Choroid plexus epithelial cell (primary cell): ENCODE results near the gene GPR173.

Experiments
- DNase-seq: peaks from one replicate; pipeline ENCODE4 v3.0.0-alpha.2; 2010; ENCODE audit warnings: low read depth
- H3K4me3 ChIP-seq: 2 replicates; pipeline ENCODE4 v1.5.1; 2011; ENCODE audit warnings: low read depth, mild to moderate bottlenecking, control low read depth, low read length, moderate library complexity
- TF ChIP-seq, protein P1 (sequence below): conservative IDR thresholded peaks from 2 replicates; pipeline ENCODE4 v1.5.1; 2011; ENCODE audit warnings: low read depth, mild to moderate bottlenecking, control low read depth, inconsistent platforms, low read length, moderate library complexity

Gene GPR173

DNA sequence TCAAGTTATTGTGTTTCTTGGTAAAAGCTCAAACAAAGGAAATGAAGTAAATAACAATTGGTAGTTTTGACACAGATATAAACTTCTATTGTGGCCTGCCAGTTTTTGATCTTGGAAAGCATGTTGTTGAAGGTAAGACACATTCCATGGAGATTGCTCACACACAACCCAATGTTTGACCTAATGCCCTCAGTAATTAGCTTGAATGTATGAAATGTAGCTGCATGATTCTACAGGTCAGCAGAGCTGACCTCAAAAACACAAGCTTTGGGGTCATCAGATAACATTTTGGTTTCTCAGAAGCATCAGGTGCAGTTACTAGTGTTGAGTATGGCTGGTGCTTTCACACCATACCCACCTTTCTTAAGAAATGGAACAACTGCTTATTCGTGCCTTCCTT is 16.5 kb downstream of the GPR173 start:
- H3K4me3 ChIP-seq: no peak overlapping the region
- TF ChIP-seq, protein P1, sequence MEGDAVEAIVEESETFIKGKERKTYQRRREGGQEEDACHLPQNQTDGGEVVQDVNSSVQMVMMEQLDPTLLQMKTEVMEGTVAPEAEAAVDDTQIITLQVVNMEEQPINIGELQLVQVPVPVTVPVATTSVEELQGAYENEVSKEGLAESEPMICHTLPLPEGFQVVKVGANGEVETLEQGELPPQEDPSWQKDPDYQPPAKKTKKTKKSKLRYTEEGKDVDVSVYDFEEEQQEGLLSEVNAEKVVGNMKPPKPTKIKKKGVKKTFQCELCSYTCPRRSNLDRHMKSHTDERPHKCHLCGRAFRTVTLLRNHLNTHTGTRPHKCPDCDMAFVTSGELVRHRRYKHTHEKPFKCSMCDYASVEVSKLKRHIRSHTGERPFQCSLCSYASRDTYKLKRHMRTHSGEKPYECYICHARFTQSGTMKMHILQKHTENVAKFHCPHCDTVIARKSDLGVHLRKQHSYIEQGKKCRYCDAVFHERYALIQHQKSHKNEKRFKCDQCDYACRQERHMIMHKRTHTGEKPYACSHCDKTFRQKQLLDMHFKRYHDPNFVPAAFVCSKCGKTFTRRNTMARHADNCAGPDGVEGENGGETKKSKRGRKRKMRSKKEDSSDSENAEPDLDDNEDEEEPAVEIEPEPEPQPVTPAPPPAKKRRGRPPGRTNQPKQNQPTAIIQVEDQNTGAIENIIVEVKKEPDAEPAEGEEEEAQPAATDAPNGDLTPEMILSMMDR: no peak
- DNase-seq: no peak

DNA sequence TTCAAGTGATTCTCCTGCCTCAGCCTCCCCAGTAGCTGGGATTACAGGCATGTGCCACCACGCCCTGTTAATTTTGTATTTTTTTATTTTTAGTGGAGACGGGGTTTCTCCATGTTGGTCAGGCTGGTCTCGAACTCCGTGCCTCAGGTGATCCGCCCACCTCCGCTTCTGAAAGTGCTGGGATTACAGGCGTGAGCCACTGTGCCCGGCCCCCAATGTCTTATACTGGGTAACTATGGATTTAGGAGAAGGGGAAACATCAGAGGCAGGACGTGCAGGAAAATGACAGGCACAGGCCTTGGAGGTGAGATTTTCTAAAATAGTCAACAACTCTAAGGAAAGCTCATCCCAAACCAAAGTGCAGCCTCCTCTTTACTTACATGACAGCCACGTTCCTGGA is 22.5 kb downstream of the GPR173 start:
- no peak overlapping the region for H3K4me3 ChIP-seq
- TF ChIP-seq, protein P1: no peak
- DNase-seq: no peak

DNA sequence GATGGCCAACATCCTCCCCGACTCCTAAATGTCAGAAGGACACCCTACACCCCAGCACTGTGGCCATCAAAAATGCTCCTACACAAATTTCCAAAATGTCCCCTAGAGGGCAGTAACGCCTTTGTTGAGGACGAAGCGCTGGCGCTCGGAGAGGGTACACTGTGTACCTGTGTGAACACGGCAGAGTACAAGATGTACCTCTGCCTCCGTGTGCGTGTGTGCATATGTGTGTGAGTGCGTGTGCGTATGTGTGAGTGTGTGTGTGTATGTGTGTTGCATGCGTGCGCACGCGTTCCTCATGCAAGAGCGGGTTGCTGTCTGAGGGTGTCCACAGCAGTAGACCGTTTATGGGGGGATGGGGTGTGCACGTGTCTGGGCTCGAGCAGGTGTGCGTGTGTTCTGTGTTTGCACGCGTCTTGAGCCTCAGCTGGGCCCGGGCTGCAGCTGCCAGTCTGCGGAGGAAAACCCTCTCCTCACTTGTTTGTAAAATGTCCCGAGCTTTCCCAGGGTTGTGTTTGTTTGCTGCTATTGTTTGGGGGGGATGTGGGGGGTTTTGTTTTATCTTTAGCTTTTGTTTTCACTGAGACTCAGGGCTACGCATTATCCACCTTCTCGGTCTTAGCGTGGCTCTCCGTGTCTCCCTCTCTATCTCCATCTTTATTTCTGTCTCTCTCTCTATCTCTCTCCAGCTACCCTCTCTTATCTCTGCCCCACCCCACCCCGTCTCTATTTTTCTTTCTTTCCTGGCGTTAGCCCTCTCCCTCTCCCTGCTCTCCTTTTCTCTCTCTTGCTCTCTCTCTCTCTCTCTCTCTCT is 23.2 kb downstream of the GPR173 start:
- DNase-seq: peak; percentile 68
- peak overlapping the region; percentile 51 for H3K4me3 ChIP-seq
- TF ChIP-seq, protein P1: peak; percentile 74

DNA sequence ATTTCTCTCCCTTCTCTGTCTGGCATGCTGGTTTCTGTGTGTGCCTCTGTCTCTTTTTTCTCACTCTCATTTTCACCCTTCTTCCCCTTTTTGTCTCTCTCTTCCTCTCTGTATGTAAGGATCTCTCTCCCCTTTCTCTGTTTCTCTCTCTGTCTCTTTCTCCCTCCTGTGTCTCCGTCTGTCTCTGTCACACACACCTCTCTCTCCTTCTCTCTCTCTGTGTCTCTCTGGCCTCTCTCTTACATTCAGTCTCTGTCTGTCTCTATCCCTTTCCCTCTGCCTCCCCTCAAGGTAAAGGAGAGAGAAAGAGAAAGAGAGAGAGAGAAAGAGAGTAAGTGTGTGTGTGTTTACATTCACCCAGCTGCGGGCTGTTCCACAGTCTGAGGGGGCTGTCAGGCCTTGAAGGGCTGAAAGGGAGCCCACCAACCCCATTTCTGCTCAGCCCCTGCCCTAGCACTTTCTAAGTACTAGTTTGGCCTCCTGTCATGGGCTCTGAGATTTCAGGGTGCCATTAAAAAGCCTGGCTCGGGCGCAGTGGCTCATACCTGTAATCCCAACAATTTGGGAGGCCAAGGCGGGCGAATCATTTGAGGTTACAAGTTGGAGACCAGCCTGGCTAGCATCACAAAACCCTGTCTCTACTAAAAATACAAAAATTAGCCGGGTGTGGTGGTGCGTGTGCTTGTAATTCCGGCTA is 24.0 kb downstream of the GPR173 start:
- DNase-seq: no peak
- TF ChIP-seq, protein P1: no peak
- no peak overlapping the region for H3K4me3 ChIP-seq

DNA sequence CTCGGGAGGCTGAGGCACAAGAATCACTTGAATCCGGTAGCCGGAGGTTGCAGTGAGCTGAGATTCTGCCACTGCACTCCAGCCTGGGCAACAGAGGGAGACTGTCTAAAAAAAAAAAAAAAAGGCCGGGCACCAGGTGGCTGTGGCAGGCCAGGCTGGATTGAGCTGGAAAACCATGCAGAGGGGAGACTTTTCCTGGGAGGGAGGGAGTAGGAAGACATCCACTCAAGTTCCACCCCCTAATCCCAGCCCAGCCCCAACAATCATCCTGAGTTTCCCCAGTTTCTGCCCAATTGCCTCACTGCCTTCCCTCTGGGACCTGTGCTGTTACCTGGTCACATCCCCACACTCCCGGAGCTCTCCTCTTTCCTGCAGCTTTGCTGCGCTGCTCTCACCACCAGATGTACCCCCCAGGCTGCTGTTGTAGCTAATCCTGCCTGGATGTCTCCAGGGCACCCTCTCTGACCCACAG is 24.6 kb downstream of the GPR173 start:
- no peak for DNase-seq
- no peak overlapping the region for H3K4me3 ChIP-seq
- TF ChIP-seq, protein P1: no peak

DNA sequence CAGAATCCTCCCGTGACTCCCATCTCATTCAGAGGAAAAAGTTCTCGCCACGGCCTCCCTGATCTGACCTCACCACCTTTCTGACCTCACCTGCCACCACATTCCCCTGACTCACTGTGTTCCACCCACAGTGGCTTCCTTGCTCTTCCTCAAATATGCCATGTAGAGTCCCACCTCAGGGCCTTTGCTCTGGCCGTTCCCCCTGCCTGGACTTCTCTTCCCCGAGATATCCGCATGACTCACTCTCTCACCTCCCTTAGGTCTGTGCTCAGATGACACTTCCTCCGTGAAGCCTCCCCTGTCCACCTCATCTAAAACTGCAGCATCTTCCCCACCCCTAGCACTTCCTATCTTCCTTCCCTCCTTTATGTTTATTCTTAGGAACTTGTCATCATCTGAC is 26.4 kb downstream of the GPR173 start:
- TF ChIP-seq, protein P1: no peak
- DNase-seq: no peak
- no peak overlapping the region for H3K4me3 ChIP-seq
